ENCODE results near the gene VEZT. TPM values are rescaled to one million over a fixed set of nuclear protein-coding genes. Genes with fewer than 3 reads are reported as not detected.

VEZT gene
- total RNA-seq, 2 donors from 2014 or later: 49.0 to 61.5 TPM

Other genes with a start within 250 kb of the VEZT start
- gene NDUFA12, start 214.1 kb upstream of the VEZT start, total RNA-seq: 100 to 1,000 TPM; 118 to 142 TPM
- 10 to 100 TPM; 37.6 to 38.7 TPM for gene NR2C1, start 144.2 kb upstream of the VEZT start, total RNA-seq
- gene FGD6, start 340 bp upstream of the VEZT start, total RNA-seq: 1 to 10 TPM; 1.2 to 2.0 TPM